Endothelial cell of umbilical vein (primary cell): Measurements from ENCODE around the gene UBE2I. TPM values are rescaled to one million over a fixed set of nuclear protein-coding genes. Genes with fewer than 3 reads are reported as not detected.

Experiments used
- BruUV-seq: library from RNA; stranded (reverse); fragments of 400-500 nt; replicated peaks from 2 replicates; lab custom pipeline; 2021; lab: Mats Ljungman, UMichigan
- CTCF ChIA-PET: fragments of 300-600, 350-600 bp; sonication (Branson Sonifier 250); formaldehyde crosslinking; loops from one replicate; lab custom pipeline; 2021; ENCODE audit warnings: antibody characterized with exemption, inconsistent platforms; lab: Charles Lee
- POLR2A ChIA-PET: fragments of 300-600, 350-600 bp; sonication (Branson Sonifier 250); formaldehyde crosslinking; loops from one replicate; lab custom pipeline; 2021; ENCODE audit warnings: antibody characterized with exemption, inconsistent platforms; lab: Charles Lee
- DNase-seq: peaks from one replicate; pipeline ENCODE4 v3.0.0-alpha.2; 2011; ENCODE audit warnings: low read depth, low spot score
- FAIRE-seq: peaks from 2 replicates; lab custom pipeline; 2011; peaks lifted over from hg19 to GRCh38; lab: Jason Lieb, UNC
- H2AFZ ChIP-seq: 2 replicates; pipeline ENCODE4 v1.6.0; 2012; ENCODE audit warnings: low read depth, low read length, control low read depth, inconsistent platforms
- H3K27ac ChIP-seq: 2 replicates; pipeline ENCODE4 v1.5.1; 2011; ENCODE audit warnings: low read depth, mild to moderate bottlenecking, control low read depth, low read length, moderate library complexity; ENCODE audit not compliant: insufficient read depth
- H3K27me3 ChIP-seq, 2 experiments: 2 replicates each; pipeline versions ENCODE4 v1.6.0 to v1.6.1; 2011; ENCODE audit warnings: low read length in 2 of 2, mixed read lengths in 1 of 2; ENCODE audit not compliant: control insufficient read depth in 2 of 2, insufficient read depth in 2 of 2
- H3K36me3 ChIP-seq, 2 experiments: 2 replicates in 1 of 2; 3 replicates in 1 of 2; pipeline ENCODE4 v1.5.1; 2011; ENCODE audit warnings: low read length in 2 of 2, mild to moderate bottlenecking in 1 of 2, moderate library complexity in 1 of 2; ENCODE audit not compliant: control insufficient read depth in 2 of 2, insufficient read depth in 2 of 2; ENCODE audit errors: extremely low read depth in 1 of 2
- H3K4me1 ChIP-seq: 3 replicates; pipeline ENCODE4 v1.5.1; 2011; ENCODE audit warnings: mild to moderate bottlenecking, low read length; ENCODE audit not compliant: control insufficient read depth, insufficient read depth; ENCODE audit errors: extremely low read depth
- H3K4me2 ChIP-seq: 2 replicates; pipeline ENCODE4 v1.6.1; 2011; ENCODE audit warnings: low read length, control low read depth, mixed read lengths; ENCODE audit not compliant: insufficient read depth
- H3K4me3 ChIP-seq, 3 experiments: fragments of 200-600 bp in 1 of 3; sonication (generic), shearing (Covaris generic) in 1 of 3; replicated peaks in 1 of 3; 2 replicates each; pipeline ENCODE4 v1.5.1; 2011 to 2016; ENCODE audit warnings: control low read depth in 3 of 3, low read length in 3 of 3, mild to moderate bottlenecking in 2 of 3, inconsistent platforms in 1 of 3, low read depth in 1 of 3, moderate library complexity in 1 of 3; ENCODE audit not compliant: insufficient read depth in 1 of 3
- H3K79me2 ChIP-seq: 2 replicates; pipeline ENCODE4 v1.6.0; 2012; ENCODE audit warnings: low read length, inconsistent platforms; ENCODE audit not compliant: control insufficient read depth, insufficient read depth
- H3K9ac ChIP-seq: replicated peaks from 2 replicates; pipeline ENCODE3; 2011; ENCODE audit warnings: low read length, control low read depth; ENCODE audit not compliant: insufficient read depth; ENCODE audit errors: extremely low read depth
- H3K9me1 ChIP-seq: replicated peaks from 3 replicates; pipeline ENCODE4 v1.6.0; 2011; ENCODE audit warnings: mild to moderate bottlenecking, low read length; ENCODE audit not compliant: control insufficient read depth, insufficient read depth; ENCODE audit errors: extremely low read depth
- H3K9me3 ChIP-seq: replicated peaks from 2 replicates; pipeline ENCODE4 v1.5.1; 2012; ENCODE audit warnings: low read length, inconsistent platforms; ENCODE audit not compliant: control insufficient read depth, insufficient read depth
- H4K20me1 ChIP-seq: replicated peaks from 2 replicates; pipeline ENCODE3; 2011; ENCODE audit warnings: mild to moderate bottlenecking, low read length; ENCODE audit not compliant: control insufficient read depth, insufficient read depth; ENCODE audit errors: extremely low read depth
- EZH2 ChIP-seq: IDR thresholded peaks from 2 replicates; pipeline ENCODE4 v1.6.1; 2012; ENCODE audit warnings: borderline replicate concordance, low read depth, mild to moderate bottlenecking, moderate library complexity, low read length, inconsistent platforms; ENCODE audit not compliant: severe bottlenecking
- FOS ChIP-seq: IDR thresholded peaks from 2 replicates; pipeline ENCODE4 v1.6.1; 2011; ENCODE audit warnings: mild to moderate bottlenecking, low read length, moderate library complexity, borderline replicate concordance; ENCODE audit not compliant: insufficient read depth
- GATA2 ChIP-seq: IDR thresholded peaks from 2 replicates; pipeline ENCODE4 v1.7.0; 2011; ENCODE audit warnings: low read depth, mild to moderate bottlenecking, moderate library complexity, mixed read lengths, low read length; ENCODE audit not compliant: insufficient read length, insufficient read depth
- JUN ChIP-seq: IDR thresholded peaks from 2 replicates; pipeline ENCODE4 v1.6.1; 2011; ENCODE audit warnings: borderline replicate concordance, low read depth; ENCODE audit not compliant: insufficient read length, insufficient read depth
- MAX ChIP-seq: IDR thresholded peaks from 2 replicates; pipeline ENCODE4 v1.6.1; 2011; ENCODE audit not compliant: insufficient read depth, insufficient read length
- MYC ChIP-seq: IDR thresholded peaks from one replicate; pipeline ENCODE4 v1.6.1; 2011; ENCODE audit warnings: mild to moderate bottlenecking, low read depth, low read length
- POLR2A ChIP-seq: IDR thresholded peaks from 2 replicates; pipeline ENCODE4 v1.6.1; 2012; ENCODE audit warnings: low read depth, mild to moderate bottlenecking, control low read depth, low read length
- POLR2AphosphoS5 ChIP-seq: IDR thresholded peaks from 2 replicates; pipeline ENCODE4 v1.6.1; 2012; ENCODE audit warnings: low read depth, mild to moderate bottlenecking, control low read depth, low read length, moderate library complexity; ENCODE audit not compliant: insufficient read depth
- dilution Hi-C: fragments of 300-500 bp; cut with MboI; formaldehyde crosslinking; loops from one replicate; pipeline ENCODE4 v1.15.0; 2019; ENCODE audit warnings: low sequenced_read_pairs; ENCODE audit not compliant: extremely low pct_ligation_motif_present
- intact Hi-C: fragments of 100-400 bp; cut with micrococcal nuclease; formaldehyde crosslinking; loops from one replicate; pipeline ENCODE4 v1.10.0; 2022
- polyA plus RNA-seq, 4 experiments: library from polyadenylated mRNA; depleted of rRNA in 3 of 4; stranded (reverse) in 3 of 4; unstranded in 1 of 4; fragments of >200 nt; gene quantifications; 2 replicates each; pipeline versions ENCODE4 v1.2.1 to v1.2.3, GENCODE V29; 2011 to 2012; ENCODE audit warnings: missing spikeins in 1 of 4
- total RNA-seq: library from RNA; stranded (reverse); gene quantifications from 2 replicates; pipeline ENCODE4 v1.2.3, GENCODE V29; 2021
- TF ChIP-seq, protein P1 (sequence below), 2 donors: IDR thresholded peaks; 1 replicate in 1 of 2; 2 replicates in 1 of 2; pipeline ENCODE4 v1.5.1; 2011; ENCODE audit warnings: low read length in 2 of 2, mild to moderate bottlenecking in 2 of 2, moderate library complexity in 2 of 2, control low read depth in 1 of 2, inconsistent platforms in 1 of 2, low read depth in 1 of 2; ENCODE audit not compliant: insufficient read depth in 1 of 2; ENCODE audit errors: extremely low read depth in 1 of 2

Gene UBE2I
- total and polyA plus RNA-seq, 2 donors (not counting 3 experiments of a cell fraction or from before 2014, with no cell fraction given): 122 to 233 TPM

GRCh38 chr16:1277617-1278282, 31.7 kb upstream of the UBE2I start:
- POLR2A ChIA-PET: no interaction called here
- FAIRE-seq (no peak), DNase-seq (no peak)

More at GRCh38 chr16:1277617-1278282, 31.7 kb upstream of the UBE2I start:
- Histone ChIP-seq H4K20me1 (no peaks in the 10 kb centered on the region), H3K9ac (no peak overlapping the region), H2AFZ (no peak overlapping the region), H3K4me1 (no peaks in the 10 kb centered on the region), H3K9me1 (no peaks in the 10 kb centered on the region), H3K79me2 (no peaks in the 10 kb centered on the region), H3K4me2 (no peak overlapping the region), H3K27me3 (no peaks in the 10 kb centered on the region), H3K4me3 (no peak overlapping the region), H3K27ac (no peak overlapping the region), H3K36me3 (no peaks in the 10 kb centered on the region), H3K9me3 (no peaks in the 10 kb centered on the region)
- CTCF ChIA-PET: interaction anchor here (1.2 kb wide), 1 partner anchor 23 kb away, joined by 3 read pairs; no protein-coding TSS in a partner anchor
- dilution Hi-C loops (no loop called here), intact Hi-C loops (no loop called here)
- no TSS peak for BruUV-seq
- TF ChIP-seq, protein P1, sequence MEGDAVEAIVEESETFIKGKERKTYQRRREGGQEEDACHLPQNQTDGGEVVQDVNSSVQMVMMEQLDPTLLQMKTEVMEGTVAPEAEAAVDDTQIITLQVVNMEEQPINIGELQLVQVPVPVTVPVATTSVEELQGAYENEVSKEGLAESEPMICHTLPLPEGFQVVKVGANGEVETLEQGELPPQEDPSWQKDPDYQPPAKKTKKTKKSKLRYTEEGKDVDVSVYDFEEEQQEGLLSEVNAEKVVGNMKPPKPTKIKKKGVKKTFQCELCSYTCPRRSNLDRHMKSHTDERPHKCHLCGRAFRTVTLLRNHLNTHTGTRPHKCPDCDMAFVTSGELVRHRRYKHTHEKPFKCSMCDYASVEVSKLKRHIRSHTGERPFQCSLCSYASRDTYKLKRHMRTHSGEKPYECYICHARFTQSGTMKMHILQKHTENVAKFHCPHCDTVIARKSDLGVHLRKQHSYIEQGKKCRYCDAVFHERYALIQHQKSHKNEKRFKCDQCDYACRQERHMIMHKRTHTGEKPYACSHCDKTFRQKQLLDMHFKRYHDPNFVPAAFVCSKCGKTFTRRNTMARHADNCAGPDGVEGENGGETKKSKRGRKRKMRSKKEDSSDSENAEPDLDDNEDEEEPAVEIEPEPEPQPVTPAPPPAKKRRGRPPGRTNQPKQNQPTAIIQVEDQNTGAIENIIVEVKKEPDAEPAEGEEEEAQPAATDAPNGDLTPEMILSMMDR (IDR thresholded peaks at IDR 0.05; ENCODE audit: extremely low read depth in 1 of 2, insufficient read depth in 1 of 2, low read depth in 1 of 2, low read length in 2 of 2): no peak
- no peak for TF ChIP-seq JUN
- TF ChIP-seq POLR2AphosphoS5: no peak
- no peak for TF ChIP-seq MYC
- TF ChIP-seq POLR2A: no peak
- no peak for TF ChIP-seq FOS
- TF ChIP-seq MAX: no peak
- TF ChIP-seq EZH2: no peak
- TF ChIP-seq GATA2: no peak
